ENCODE data around the gene NNMT.

- TF ChIP-seq CTCF (IDR thresholded peaks at IDR 0.05 in 2 of 3, conservative IDR thresholded peaks at IDR 0.05 in 1 of 3; ENCODE audit: borderline replicate concordance in 1 of 3, insufficient read depth in 1 of 3, low read depth in 2 of 3, low read length in 2 of 3) (no peak), EZH2 (IDR thresholded peaks at IDR 0.05) (no peak), ATF3 (IDR thresholded peaks at IDR 0.05) (no peak), POLR2AphosphoS5 (IDR thresholded peaks at IDR 0.05; ENCODE audit: low read depth, low read length) (no peak), RAD21 (IDR thresholded peaks at IDR 0.05; ENCODE audit: low read depth) (no peak), POLR2A (IDR thresholded peaks at IDR 0.05; ENCODE audit: borderline replicate concordance, extremely low read depth, insufficient read depth, insufficient read length) (no peak), YY1 (IDR thresholded peaks at IDR 0.05; ENCODE audit: extremely low read depth, insufficient replicate concordance, low read depth, low read length) (no peak), ZFX (IDR thresholded peaks at IDR 0.05) (no peak), JUND (IDR thresholded peaks at IDR 0.05) (no peak), EZH2phosphoT487 (IDR thresholded peaks at IDR 0.05; ENCODE audit: borderline replicate concordance) (no peak), ZNF274 (IDR thresholded peaks at IDR 0.05; ENCODE audit: low read depth, low read length) (no peak), SP1 (IDR thresholded peaks at IDR 0.05; ENCODE audit: low read depth) (no peak), SRF (IDR thresholded peaks at IDR 0.05; ENCODE audit: low read depth) (no peak)
Measured at GRCh38 chr11:114288136-114288535, 8.1 kb upstream of the NNMT start.

Measured in HCT116 (cell line).